Activated CD4-positive, alpha-beta memory T cell treated with anti-CD3 and anti-CD28 coated beads for 36 hours (primary cell): Measurements from ENCODE around the gene RAPGEF5. TPM values are rescaled to one million over a fixed set of nuclear protein-coding genes. Genes with fewer than 3 reads are reported as not detected.

Experiments
- CTCF ChIA-PET: fragments of 350-600 bp; sonication (Branson Sonifier 250); formaldehyde crosslinking; loops from one replicate; lab custom pipeline; 2021; ENCODE audit warnings: antibody characterized with exemption, inconsistent platforms; lab: Charles Lee
- POLR2A ChIA-PET: fragments of 350-600 bp; sonication (Branson Sonifier 250); formaldehyde crosslinking; loops from one replicate; lab custom pipeline; 2021; ENCODE audit warnings: antibody characterized with exemption; lab: Charles Lee
- DNase-seq: peaks from one replicate; pipeline ENCODE4 v3.0.0-alpha.2; 2020
- H3K27ac Mint-ChIP-seq: one replicate; pipeline ENCODE4 v1.8.0; 2021; ENCODE audit warnings: mixed read lengths
- H3K27me3 Mint-ChIP-seq: one replicate; pipeline ENCODE4 v1.8.0; 2021; ENCODE audit warnings: mixed read lengths
- H3K36me3 Mint-ChIP-seq: one replicate; pipeline ENCODE4 v1.8.0; 2021; ENCODE audit warnings: mixed read lengths
- H3K4me1 Mint-ChIP-seq: one replicate; pipeline ENCODE4 v1.8.0; 2021; ENCODE audit warnings: low read depth, mixed read lengths
- H3K4me3 Mint-ChIP-seq: one replicate; pipeline ENCODE4 v1.8.0; 2021; ENCODE audit warnings: mild to moderate bottlenecking, mixed read lengths
- H3K9me3 Mint-ChIP-seq: one replicate; pipeline ENCODE4 v1.8.0; 2021; ENCODE audit warnings: mixed read lengths
- intact Hi-C: fragments of 100-400 bp; cut with micrococcal nuclease; formaldehyde crosslinking; loops from one replicate; pipeline ENCODE4 v1.15.1; 2023
- total RNA-seq, 2 experiments: library from RNA; stranded (reverse); gene quantifications; one replicate each; pipeline ENCODE4 v1.2.3, GENCODE V29; 2021

RAPGEF5 gene
- total RNA-seq, 2 experiments from 2014 or later = 0.27 to 0.29 TPM

DNA sequence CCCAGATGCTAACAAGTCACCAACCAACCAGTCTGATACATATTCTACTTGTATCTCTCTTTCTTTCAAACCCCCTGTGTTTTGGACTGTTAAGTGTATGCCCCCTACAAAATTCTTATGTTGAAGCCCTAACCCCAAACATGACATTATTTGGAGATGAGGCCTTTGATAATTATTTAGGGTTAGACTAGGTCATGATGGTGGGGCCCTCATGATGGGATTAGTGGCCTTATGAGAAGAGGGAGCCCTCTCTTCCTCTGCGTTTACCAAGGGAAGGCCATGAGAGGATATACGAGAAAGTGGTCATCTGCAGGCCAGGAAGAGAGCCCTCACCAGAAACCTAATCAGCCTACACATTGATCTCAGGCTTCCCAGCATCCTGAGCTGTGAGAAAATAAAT, 2.5 kb downstream of the RAPGEF5 start:
- no peak for DNase-seq
- intact Hi-C loops = no loop called here
- ChIA-PET POLR2A (no interaction called here), CTCF (no interaction called here)
- Mint-ChIP-seq H3K27ac (no peak overlapping the region), H3K9me3 (peaks cover 9% of the 10 kb centered on the region), H3K27me3 (peaks cover 42% of the 10 kb centered on the region), H3K4me3 (no peak overlapping the region), H3K4me1 (peaks cover 3% of the 10 kb centered on the region), H3K36me3 (no peaks in the 10 kb centered on the region)

DNA sequence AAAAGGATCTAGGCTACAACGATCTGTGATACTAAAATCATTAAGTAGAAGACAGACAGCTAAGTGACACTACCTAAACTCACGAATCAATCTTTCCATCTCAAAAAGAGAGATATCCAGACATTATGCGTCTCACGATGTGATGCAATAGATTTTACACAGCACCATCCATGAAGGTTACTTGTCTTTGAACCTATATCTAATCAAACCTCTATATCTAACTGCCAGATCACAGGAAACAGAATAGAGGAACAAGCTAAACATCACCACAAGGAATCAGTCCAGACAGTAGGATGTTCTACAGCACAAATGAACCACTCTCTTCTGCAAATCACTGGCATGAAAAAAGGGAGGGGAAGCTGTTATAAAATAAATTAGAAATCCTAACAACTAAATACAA, 4.1 kb downstream of the RAPGEF5 start:
- no peak overlapping the region for H3K27ac Mint-ChIP-seq
- H3K9me3 Mint-ChIP-seq = peaks cover 9% of the 10 kb centered on the region
- no peaks in the 10 kb centered on the region for H3K36me3 Mint-ChIP-seq
- no peak for DNase-seq
- POLR2A ChIA-PET = no interaction called here
- peaks cover 41% of the 10 kb centered on the region for H3K27me3 Mint-ChIP-seq
- intact Hi-C loops = no loop called here
- H3K4me3 Mint-ChIP-seq = no peak overlapping the region
- CTCF ChIA-PET = no interaction called here
- peaks cover 3% of the 10 kb centered on the region for H3K4me1 Mint-ChIP-seq

DNA sequence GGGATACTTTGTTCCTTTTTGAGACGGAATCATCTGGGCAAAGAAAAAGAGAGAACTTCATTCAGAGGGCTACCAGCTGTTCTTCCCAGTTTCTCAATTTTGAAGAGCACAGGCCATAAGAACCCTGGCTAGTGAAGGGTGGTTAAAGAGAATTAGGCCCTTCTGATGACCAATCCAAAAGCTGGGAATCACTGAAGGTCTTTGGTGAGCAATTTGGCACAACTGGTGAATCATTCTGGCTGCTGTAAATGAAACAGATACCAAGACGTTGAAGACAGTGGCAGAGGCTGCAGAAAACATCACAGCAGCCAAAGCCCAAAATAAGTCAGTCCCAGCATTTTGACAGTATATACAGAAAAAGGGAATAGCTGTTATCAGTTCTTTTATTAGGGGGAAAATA, 5.1 kb downstream of the RAPGEF5 start:
- H3K9me3 Mint-ChIP-seq = peaks cover 9% of the 10 kb centered on the region
- H3K4me3 Mint-ChIP-seq = no peak overlapping the region
- ChIA-PET POLR2A (no interaction called here), CTCF (no interaction called here)
- no peak overlapping the region for H3K27ac Mint-ChIP-seq
- no peaks in the 10 kb centered on the region for H3K36me3 Mint-ChIP-seq
- peaks cover 34% of the 10 kb centered on the region for H3K27me3 Mint-ChIP-seq
- no peak for DNase-seq
- intact Hi-C loops = no loop called here
- no peaks in the 10 kb centered on the region for H3K4me1 Mint-ChIP-seq

DNA sequence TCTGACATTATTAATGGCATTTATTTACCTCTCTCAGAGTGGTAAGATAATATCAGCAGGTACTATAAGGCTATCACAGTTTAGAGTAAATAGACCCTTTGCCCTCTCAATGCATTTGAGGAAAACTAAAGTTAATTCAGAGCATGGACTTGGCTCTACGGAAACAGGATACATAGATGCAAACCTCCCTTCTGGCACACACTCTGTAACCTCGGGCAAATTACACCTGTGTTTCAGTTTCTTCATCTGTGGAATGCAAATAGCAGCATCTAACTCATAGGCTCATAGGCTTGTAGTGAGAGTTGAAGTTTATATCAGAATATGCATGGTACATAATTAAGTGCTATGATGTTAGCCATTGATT, 5.6 kb downstream of the RAPGEF5 start:
- ChIA-PET POLR2A (no interaction called here), CTCF (no interaction called here)
- intact Hi-C loops = no loop called here
- Mint-ChIP-seq H3K27me3 (peaks cover 37% of the 10 kb centered on the region), H3K4me1 (no peaks in the 10 kb centered on the region), H3K9me3 (peaks cover 9% of the 10 kb centered on the region), H3K4me3 (no peak overlapping the region), H3K27ac (no peak overlapping the region), H3K36me3 (no peaks in the 10 kb centered on the region)
- no peak for DNase-seq

- POLR2A ChIA-PET = no interaction called here
- H3K4me3 Mint-ChIP-seq = no peak overlapping the region
- H3K9me3 Mint-ChIP-seq = peaks cover 9% of the 10 kb centered on the region
- intact Hi-C loops = no loop called here
- peaks cover 33% of the 10 kb centered on the region for H3K27me3 Mint-ChIP-seq
- H3K4me1 Mint-ChIP-seq = no peaks in the 10 kb centered on the region
- H3K27ac Mint-ChIP-seq = no peak overlapping the region
- H3K36me3 Mint-ChIP-seq = no peaks in the 10 kb centered on the region
- DNase-seq = no peak
- CTCF ChIA-PET = no interaction called here
These were observed 6.3 kb downstream of the RAPGEF5 start for GRCh38 chr7:22350466-22351328.

- H3K9me3 Mint-ChIP-seq = peaks cover 3% of the 10 kb centered on the region
- H3K27me3 Mint-ChIP-seq = peaks cover 17% of the 10 kb centered on the region
- ChIA-PET POLR2A (no interaction called here), CTCF (no interaction called here)
- no peak overlapping the region for H3K4me3 Mint-ChIP-seq
- H3K36me3 Mint-ChIP-seq = no peaks in the 10 kb centered on the region
- DNase-seq = no peak
- no peaks in the 10 kb centered on the region for H3K4me1 Mint-ChIP-seq
- H3K27ac Mint-ChIP-seq = no peak overlapping the region
- intact Hi-C loops = no loop called here
These were observed 8.6 kb downstream of the RAPGEF5 start for GRCh38 chr7:22348379-22348778.

- Mint-ChIP-seq H3K4me1 (no peaks in the 10 kb centered on the region), H3K27ac (no peak overlapping the region), H3K27me3 (peaks cover 9% of the 10 kb centered on the region), H3K36me3 (no peaks in the 10 kb centered on the region), H3K9me3 (no peaks in the 10 kb centered on the region), H3K4me3 (no peak overlapping the region)
- intact Hi-C loops = no loop called here
- ChIA-PET CTCF (no interaction called here), POLR2A (no interaction called here)
- DNase-seq = no peak
These were observed 10.4 kb downstream of the RAPGEF5 start for GRCh38 chr7:22346383-22347107.

DNA sequence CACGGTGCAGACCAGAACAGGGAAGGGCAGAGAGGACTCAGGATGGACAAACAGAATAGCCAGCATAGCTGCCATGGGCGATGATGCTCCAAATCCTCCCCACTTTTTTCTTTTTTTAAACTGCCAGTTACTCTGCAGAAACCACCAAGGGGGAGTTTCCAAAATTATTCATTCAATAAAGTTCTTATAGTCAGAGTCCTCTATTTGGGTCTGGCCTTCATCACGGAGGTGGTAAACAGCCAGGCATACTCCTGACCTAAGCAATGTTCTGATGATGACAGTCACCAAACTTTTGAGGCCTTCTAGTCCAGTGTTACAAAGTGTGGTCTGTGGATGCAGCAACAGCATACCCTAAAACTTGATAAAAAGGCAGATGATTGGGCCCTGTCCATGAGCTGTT, 12.3 kb downstream of the RAPGEF5 start:
- CTCF ChIA-PET = no interaction called here
- intact Hi-C loops = no loop called here
- POLR2A ChIA-PET = no interaction called here
- H3K27ac Mint-ChIP-seq = no peak overlapping the region
- no peaks in the 10 kb centered on the region for H3K4me1 Mint-ChIP-seq
- no peaks in the 10 kb centered on the region for H3K9me3 Mint-ChIP-seq
- H3K36me3 Mint-ChIP-seq = no peaks in the 10 kb centered on the region
- peaks cover 8% of the 10 kb centered on the region for H3K27me3 Mint-ChIP-seq
- no peak overlapping the region for H3K4me3 Mint-ChIP-seq
- no peak for DNase-seq

- DNase-seq = no peak
- intact Hi-C loops = no loop called here
- Mint-ChIP-seq H3K36me3 (no peaks in the 10 kb centered on the region), H3K4me1 (no peaks in the 10 kb centered on the region), H3K27me3 (peaks cover 7% of the 10 kb centered on the region), H3K9me3 (no peaks in the 10 kb centered on the region), H3K27ac (no peak overlapping the region), H3K4me3 (no peak overlapping the region)
- POLR2A ChIA-PET = no interaction called here
- CTCF ChIA-PET = no interaction called here
These were observed 13.3 kb downstream of the RAPGEF5 start for GRCh38 chr7:22343612-22344011.

DNA sequence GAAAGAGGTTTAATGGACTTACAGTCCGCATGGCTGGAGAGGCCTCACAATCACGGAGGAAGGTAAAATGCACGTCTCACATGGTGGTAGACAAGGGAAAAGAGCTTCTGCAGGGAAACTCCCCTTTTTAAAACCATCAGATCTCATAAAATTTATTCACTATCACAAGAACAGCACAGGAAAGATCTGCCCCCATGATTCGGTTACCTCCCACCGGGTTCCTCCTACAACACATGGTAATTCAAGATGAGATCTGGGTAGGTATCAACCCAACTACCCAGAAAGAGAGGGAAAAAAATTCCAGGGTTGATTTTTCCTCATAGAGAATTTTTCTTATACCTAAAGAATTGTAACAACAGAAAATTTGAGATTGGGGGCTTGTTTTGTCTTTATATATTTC, 13.9 kb downstream of the RAPGEF5 start:
- Mint-ChIP-seq H3K4me3 (no peak overlapping the region), H3K27ac (no peak overlapping the region), H3K36me3 (no peaks in the 10 kb centered on the region), H3K27me3 (peaks cover 3% of the 10 kb centered on the region), H3K4me1 (no peaks in the 10 kb centered on the region), H3K9me3 (no peaks in the 10 kb centered on the region)
- ChIA-PET POLR2A (no interaction called here), CTCF (no interaction called here)
- DNase-seq = no peak
- intact Hi-C loops = no loop called here

- no peaks in the 10 kb centered on the region for H3K4me1 Mint-ChIP-seq
- no peak overlapping the region for H3K4me3 Mint-ChIP-seq
- H3K36me3 Mint-ChIP-seq = no peaks in the 10 kb centered on the region
- intact Hi-C loops = no loop called here
- DNase-seq = no peak
- no peaks in the 10 kb centered on the region for H3K9me3 Mint-ChIP-seq
- POLR2A ChIA-PET = no interaction called here
- peaks cover 4% of the 10 kb centered on the region for H3K27me3 Mint-ChIP-seq
- H3K27ac Mint-ChIP-seq = no peak overlapping the region
- CTCF ChIA-PET = no interaction called here
These were observed 17.1 kb downstream of the RAPGEF5 start for GRCh38 chr7:22339725-22340390.

- POLR2A ChIA-PET = no interaction called here
- CTCF ChIA-PET = interaction anchor here (0.5 kb wide), 1 partner anchor 443 kb away, joined by 3 read pairs; no protein-coding TSS in a partner anchor
- DNase-seq = no peak
- Mint-ChIP-seq H3K27me3 (peaks cover 5% of the 10 kb centered on the region), H3K27ac (no peak overlapping the region), H3K4me3 (no peak overlapping the region), H3K4me1 (no peaks in the 10 kb centered on the region), H3K9me3 (no peaks in the 10 kb centered on the region), H3K36me3 (no peaks in the 10 kb centered on the region)
- intact Hi-C loops = no loop called here
These were observed 18.1 kb downstream of the RAPGEF5 start for GRCh38 chr7:22338877-22339276.
